ENCODE results near the gene RPL10. TPM values are rescaled to one million over a fixed set of nuclear protein-coding genes. Genes with fewer than 3 reads are reported as not detected.

RPL10 gene
- total RNA-seq, 4 donors from 2014 or later = 3,899 to 6,066 (median 5,720) TPM

- DNase-seq = peak; percentile 89 to 93
- Histone ChIP-seq H3K27me3 (no peaks in the 10 kb centered on the region), H3K4me1 (peaks cover 3 to 7% of the 10 kb centered on the region in 2 donors), H3K36me3 (no peaks in the 10 kb centered on the region), H3K4me3 (peak within 1 kb of the TSS; percentile 67 to 82 (median 74)), H3K27ac (peak within 1 kb of the TSS; percentile 74 to 91 (median 89)), H3K9me3 (no peaks in the 10 kb centered on the region)
- no peak for TF ChIP-seq CTCF (IDR thresholded peaks at IDR 0.05 in 4 of 5, conservative IDR thresholded peaks at IDR 0.05 in 1 of 5)
- TF ChIP-seq POLR2A (IDR thresholded peaks at IDR 0.05) = peak; percentile 61 to 64
- intact Hi-C loops (cut with DNase I; ENCODE audit: low total_unique reads) = no loop called here
- in situ Hi-C loops (cut with MboI; ENCODE audit: low sequenced_read_pairs in 4 of 4) = no loop called here
- ATAC-seq = peak; percentile 96 to 97
These were observed 30.3 kb downstream of the RPL10 start, which contains the start of gene ATP6AP1 for GRCh38 chrX:154428176-154429171. Gene ATP6AP1 (plus strand): TSS chrX:154428677. CDS start chrX:154428693, 16 bp downstream.

- in situ Hi-C loops (cut with MboI; ENCODE audit: low sequenced_read_pairs in 4 of 4) (no loop called here), intact Hi-C loops (cut with DNase I; ENCODE audit: low total_unique reads) (no loop called here)
- ATAC-seq = no peak
- Histone ChIP-seq H3K4me3 (peak overlapping the region in 1 of 4 donors; percentile 67), H3K4me1 (peaks cover 3 to 7% of the 10 kb centered on the region in 2 donors), H3K27me3 (no peaks in the 10 kb centered on the region), H3K9me3 (no peaks in the 10 kb centered on the region), H3K27ac (peak overlapping the region; percentile 74 to 91 (median 89)), H3K36me3 (peaks cover 0 to 1% of the 10 kb centered on the region in 2 donors)
- no peak for DNase-seq
- TF ChIP-seq POLR2A (IDR thresholded peaks at IDR 0.05) = no peak
- TF ChIP-seq CTCF (IDR thresholded peaks at IDR 0.05 in 4 of 5, conservative IDR thresholded peaks at IDR 0.05 in 1 of 5) = no peak
These were observed 31.5 kb downstream of the RPL10 start for GRCh38 chrX:154429711-154430110.

- TF ChIP-seq POLR2A (IDR thresholded peaks at IDR 0.05) = no peak
- TF ChIP-seq CTCF (IDR thresholded peaks at IDR 0.05 in 4 of 5, conservative IDR thresholded peaks at IDR 0.05 in 1 of 5) = no peak
- in situ Hi-C loops (cut with MboI; ENCODE audit: low sequenced_read_pairs in 4 of 4) (no loop called here), intact Hi-C loops (cut with DNase I; ENCODE audit: low total_unique reads) (no loop called here)
- Histone ChIP-seq H3K4me3 (no peak overlapping the region), H3K27ac (no peak overlapping the region), H3K4me1 (peaks cover 3 to 7% of the 10 kb centered on the region in 2 donors), H3K9me3 (no peaks in the 10 kb centered on the region), H3K27me3 (no peaks in the 10 kb centered on the region), H3K36me3 (peaks cover 0 to 5% of the 10 kb centered on the region in 2 donors)
- DNase-seq = no peak
- no peak for ATAC-seq
These were observed 32.3 kb downstream of the RPL10 start for GRCh38 chrX:154430479-154430878.

- intact Hi-C loops (cut with DNase I; ENCODE audit: low total_unique reads) = no loop called here
- Histone ChIP-seq H3K27ac (no peak overlapping the region), H3K4me3 (no peak overlapping the region), H3K4me1 (peaks cover 3 to 7% of the 10 kb centered on the region in 2 donors), H3K36me3 (peaks cover 0 to 5% of the 10 kb centered on the region in 2 donors), H3K27me3 (no peaks in the 10 kb centered on the region), H3K9me3 (no peaks in the 10 kb centered on the region)
- TF ChIP-seq POLR2A (IDR thresholded peaks at IDR 0.05) = no peak
- DNase-seq = no peak
- in situ Hi-C loops (cut with MboI; ENCODE audit: low sequenced_read_pairs in 4 of 4) = no loop called here
- no peak for ATAC-seq
These were observed 32.7 kb downstream of the RPL10 start for GRCh38 chrX:154430916-154431315.

- Histone ChIP-seq H3K9me3 (no peaks in the 10 kb centered on the region), H3K4me3 (no peak overlapping the region), H3K4me1 (peaks cover 3 to 11% of the 10 kb centered on the region in 2 donors), H3K36me3 (peaks cover 0 to 5% of the 10 kb centered on the region in 2 donors), H3K27me3 (no peaks in the 10 kb centered on the region), H3K27ac (no peak overlapping the region)
- TF ChIP-seq CTCF (IDR thresholded peaks at IDR 0.05 in 4 of 5, conservative IDR thresholded peaks at IDR 0.05 in 1 of 5) = no peak
- no peak for TF ChIP-seq POLR2A (IDR thresholded peaks at IDR 0.05)
- no peak for ATAC-seq
- peak in 1 of 2 donors; percentile 33 for DNase-seq
- in situ Hi-C loops (cut with MboI; ENCODE audit: low sequenced_read_pairs in 4 of 4) = no loop called here
- intact Hi-C loops (cut with DNase I; ENCODE audit: low total_unique reads) = no loop called here
These were observed 33.2 kb downstream of the RPL10 start for GRCh38 chrX:154431341-154431740.
